GM12878 (cell line): ENCODE results near the gene SOST. TPM values are rescaled to one million over a fixed set of nuclear protein-coding genes. Genes with fewer than 3 reads are reported as not detected.

Experiments used
- ATF7 ChIP-seq: fragments of 450-650 bp; IDR thresholded peaks from 2 replicates; pipeline ENCODE4 v1.6.1; 2016; ENCODE audit warnings: low read depth, mild to moderate bottlenecking
- CREB1 ChIP-seq: IDR thresholded peaks from 2 replicates; pipeline ENCODE4 v1.6.1; 2012; ENCODE audit warnings: low read depth, mild to moderate bottlenecking, inconsistent platforms
- EZH2 ChIP-seq: IDR thresholded peaks from 2 replicates; pipeline ENCODE4 v1.6.1; 2012; ENCODE audit warnings: low read depth, mild to moderate bottlenecking, control low read depth, inconsistent platforms, low read length, borderline replicate concordance; ENCODE audit not compliant: control insufficient read depth
- IRF4 ChIP-seq: IDR thresholded peaks from 2 replicates; pipeline ENCODE4 v1.6.1; 2011; ENCODE audit warnings: low read depth, low read length
- JUNB ChIP-seq: IDR thresholded peaks from 2 replicates; pipeline ENCODE4 v1.6.1; 2016; ENCODE audit warnings: antibody characterized with exemption, mild to moderate bottlenecking
- MEF2B ChIP-seq: fragments of 450-650 bp; IDR thresholded peaks from 2 replicates; pipeline ENCODE4 v1.6.1; 2018; ENCODE audit warnings: mild to moderate bottlenecking, moderate library complexity; ENCODE audit not compliant: partially characterized antibody, poor library complexity, severe bottlenecking
- MTA3 ChIP-seq: IDR thresholded peaks from 2 replicates; pipeline ENCODE4 v1.6.1; 2012; ENCODE audit warnings: low read length, inconsistent platforms, borderline replicate concordance
- NFXL1 ChIP-seq: fragments of 450-650 bp; IDR thresholded peaks from 2 replicates; pipeline ENCODE4 v1.6.1; 2017; ENCODE audit warnings: antibody characterized with exemption, mild to moderate bottlenecking, borderline replicate concordance
- PML ChIP-seq: IDR thresholded peaks from 2 replicates; pipeline ENCODE4 v1.6.1; 2012; ENCODE audit warnings: low read length, inconsistent platforms
- RAD51 ChIP-seq: fragments of 450-650 bp; IDR thresholded peaks from 2 replicates; pipeline ENCODE4 v1.6.1; 2016; ENCODE audit warnings: moderate library complexity, mild to moderate bottlenecking, inconsistent platforms
- RBBP5 ChIP-seq: fragments of 200-600 bp; sonication (generic); conservative IDR thresholded peaks from 2 replicates; pipeline ENCODE4 v1.6.1; 2016
- RCOR1 ChIP-seq: conservative IDR thresholded peaks from 2 replicates; pipeline ENCODE4 v1.6.1; 2012; ENCODE audit warnings: low read depth, low read length, improper control_type of control experiment
- SIN3A ChIP-seq: IDR thresholded peaks from 2 replicates; pipeline ENCODE4 v1.6.1; 2012; ENCODE audit warnings: low read depth, low read length, improper control_type of control experiment
- SMAD5 ChIP-seq: IDR thresholded peaks from 2 replicates; pipeline ENCODE4 v1.6.1; 2016; ENCODE audit warnings: antibody characterized with exemption, low read depth
- WRNIP1 ChIP-seq: IDR thresholded peaks from 2 replicates; pipeline ENCODE4 v1.6.1; 2011; ENCODE audit warnings: low read depth, low read length, improper control_type of control experiment, borderline replicate concordance
- YY1 ChIP-seq: IDR thresholded peaks from 2 replicates; pipeline ENCODE4 v1.6.1; 2011; ENCODE audit warnings: low read depth, mild to moderate bottlenecking, low read length
- ZNF24 ChIP-seq: fragments of 450-650 bp; IDR thresholded peaks from 2 replicates; pipeline ENCODE4 v1.6.1; 2017; ENCODE audit warnings: antibody characterized with exemption, mild to moderate bottlenecking
- polyA plus RNA-seq, 11 experiments: library from polyadenylated mRNA; depleted of rRNA in 4 of 11; unstranded in 6 of 11; stranded (reverse) in 5 of 11; fragments of >200 nt; fragmentation: Nextera tagmentation in 4 of 11; fragmentation: Illumina TruSeq in 1 of 11; extraction: Ambion mirVana in 4 of 11; extraction: Trizol in 1 of 11; gene quantifications; 1 replicate in 1 of 11; 2 replicates in 10 of 11; pipeline versions ENCODE4 v1.2.1 to v1.2.3, GENCODE V29; 2011 to 2016; ENCODE audit warnings: inconsistent platforms in 2 of 11, missing spikeins in 2 of 11, low read depth in 1 of 11
- total RNA-seq, 4 experiments: library from RNA; depleted of rRNA in 3 of 4; stranded (reverse); fragments of >200 nt in 3 of 4; fragmentation: Illumina TruSeq in 1 of 4; extraction: Trizol in 1 of 4; gene quantifications; 2 replicates each; pipeline versions ENCODE4 v1.2.1 to v1.2.3, GENCODE V29; 2013 to 2021
- TF ChIP-seq, protein P1 (sequence below): IDR thresholded peaks from 2 replicates; pipeline ENCODE4 v1.6.1; 2012; ENCODE audit warnings: mild to moderate bottlenecking, low read depth, low read length
- TF ChIP-seq, protein P2 (sequence below): fragments of 450-650 bp; formaldehyde crosslinking; IDR thresholded peaks from 2 replicates; pipeline ENCODE4 v1.4.0; 2022; ENCODE audit warnings: mild to moderate bottlenecking, moderate library complexity
- TF ChIP-seq, protein P3 (sequence below): fragments of 450-650 bp; IDR thresholded peaks from 2 replicates; pipeline ENCODE4 v1.6.1; 2018; ENCODE audit warnings: borderline replicate concordance, mild to moderate bottlenecking; ENCODE audit not compliant: partially characterized antibody
- TF ChIP-seq, protein P4 (sequence below): fragments of 450-650 bp; IDR thresholded peaks from 2 replicates; pipeline ENCODE4 v1.6.1; 2016; ENCODE audit warnings: mild to moderate bottlenecking

The SOST gene
- total and polyA plus RNA-seq, 10 of the 15 experiments (the other 5 are each of a cell fraction or from before 2014, with no cell fraction given) = not detected

DNA sequence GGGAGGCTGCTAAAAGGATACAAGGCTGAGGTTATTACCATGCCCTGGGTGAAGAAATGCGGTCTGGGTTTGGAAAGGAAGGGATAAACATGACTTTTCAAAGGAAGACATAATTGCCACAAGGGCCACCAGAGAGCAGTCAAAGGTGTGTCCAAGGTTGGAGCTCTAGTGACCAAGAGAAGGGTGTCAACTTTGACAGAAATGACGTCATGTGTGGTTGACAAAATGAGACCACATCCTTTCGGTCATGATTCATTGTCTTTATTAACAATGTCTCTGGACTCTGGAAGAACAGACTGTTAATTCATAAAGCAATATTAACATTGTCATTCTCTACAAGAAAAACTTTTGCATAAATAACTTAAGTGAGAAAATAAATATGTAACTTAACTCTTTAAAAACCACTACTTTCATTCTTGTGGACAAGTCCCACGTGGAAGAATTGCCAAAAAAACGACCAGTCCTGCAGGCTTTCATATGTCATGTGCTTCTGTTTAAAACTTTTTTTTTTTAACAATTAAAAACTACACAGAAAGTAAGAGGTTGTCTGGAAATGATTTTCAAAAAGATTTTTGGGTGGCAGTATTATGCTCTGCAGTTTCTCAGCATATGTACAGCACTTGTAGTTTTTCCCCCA is 5.0 kb downstream of the SOST start (continued):
- TF ChIP-seq, protein P1, sequence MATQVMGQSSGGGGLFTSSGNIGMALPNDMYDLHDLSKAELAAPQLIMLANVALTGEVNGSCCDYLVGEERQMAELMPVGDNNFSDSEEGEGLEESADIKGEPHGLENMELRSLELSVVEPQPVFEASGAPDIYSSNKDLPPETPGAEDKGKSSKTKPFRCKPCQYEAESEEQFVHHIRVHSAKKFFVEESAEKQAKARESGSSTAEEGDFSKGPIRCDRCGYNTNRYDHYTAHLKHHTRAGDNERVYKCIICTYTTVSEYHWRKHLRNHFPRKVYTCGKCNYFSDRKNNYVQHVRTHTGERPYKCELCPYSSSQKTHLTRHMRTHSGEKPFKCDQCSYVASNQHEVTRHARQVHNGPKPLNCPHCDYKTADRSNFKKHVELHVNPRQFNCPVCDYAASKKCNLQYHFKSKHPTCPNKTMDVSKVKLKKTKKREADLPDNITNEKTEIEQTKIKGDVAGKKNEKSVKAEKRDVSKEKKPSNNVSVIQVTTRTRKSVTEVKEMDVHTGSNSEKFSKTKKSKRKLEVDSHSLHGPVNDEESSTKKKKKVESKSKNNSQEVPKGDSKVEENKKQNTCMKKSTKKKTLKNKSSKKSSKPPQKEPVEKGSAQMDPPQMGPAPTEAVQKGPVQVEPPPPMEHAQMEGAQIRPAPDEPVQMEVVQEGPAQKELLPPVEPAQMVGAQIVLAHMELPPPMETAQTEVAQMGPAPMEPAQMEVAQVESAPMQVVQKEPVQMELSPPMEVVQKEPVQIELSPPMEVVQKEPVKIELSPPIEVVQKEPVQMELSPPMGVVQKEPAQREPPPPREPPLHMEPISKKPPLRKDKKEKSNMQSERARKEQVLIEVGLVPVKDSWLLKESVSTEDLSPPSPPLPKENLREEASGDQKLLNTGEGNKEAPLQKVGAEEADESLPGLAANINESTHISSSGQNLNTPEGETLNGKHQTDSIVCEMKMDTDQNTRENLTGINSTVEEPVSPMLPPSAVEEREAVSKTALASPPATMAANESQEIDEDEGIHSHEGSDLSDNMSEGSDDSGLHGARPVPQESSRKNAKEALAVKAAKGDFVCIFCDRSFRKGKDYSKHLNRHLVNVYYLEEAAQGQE = no peak
- TF ChIP-seq WRNIP1 (no peak), SMAD5 (no peak), SIN3A (no peak), ATF7 (peak; percentile 100), IRF4 (no peak), RCOR1 (no peak), YY1 (no peak), ZNF24 (no peak), MEF2B (no peak), EZH2 (no peak), NFXL1 (no peak), RBBP5 (no peak), PML (no peak), JUNB (peak; percentile 16; the same call in 1 of the 2 replicates), CREB1 (peak; percentile 57), RAD51 (peak; percentile 58; the same call in 1 of the 2 replicates), MTA3 (no peak)
- TF ChIP-seq, protein P2, sequence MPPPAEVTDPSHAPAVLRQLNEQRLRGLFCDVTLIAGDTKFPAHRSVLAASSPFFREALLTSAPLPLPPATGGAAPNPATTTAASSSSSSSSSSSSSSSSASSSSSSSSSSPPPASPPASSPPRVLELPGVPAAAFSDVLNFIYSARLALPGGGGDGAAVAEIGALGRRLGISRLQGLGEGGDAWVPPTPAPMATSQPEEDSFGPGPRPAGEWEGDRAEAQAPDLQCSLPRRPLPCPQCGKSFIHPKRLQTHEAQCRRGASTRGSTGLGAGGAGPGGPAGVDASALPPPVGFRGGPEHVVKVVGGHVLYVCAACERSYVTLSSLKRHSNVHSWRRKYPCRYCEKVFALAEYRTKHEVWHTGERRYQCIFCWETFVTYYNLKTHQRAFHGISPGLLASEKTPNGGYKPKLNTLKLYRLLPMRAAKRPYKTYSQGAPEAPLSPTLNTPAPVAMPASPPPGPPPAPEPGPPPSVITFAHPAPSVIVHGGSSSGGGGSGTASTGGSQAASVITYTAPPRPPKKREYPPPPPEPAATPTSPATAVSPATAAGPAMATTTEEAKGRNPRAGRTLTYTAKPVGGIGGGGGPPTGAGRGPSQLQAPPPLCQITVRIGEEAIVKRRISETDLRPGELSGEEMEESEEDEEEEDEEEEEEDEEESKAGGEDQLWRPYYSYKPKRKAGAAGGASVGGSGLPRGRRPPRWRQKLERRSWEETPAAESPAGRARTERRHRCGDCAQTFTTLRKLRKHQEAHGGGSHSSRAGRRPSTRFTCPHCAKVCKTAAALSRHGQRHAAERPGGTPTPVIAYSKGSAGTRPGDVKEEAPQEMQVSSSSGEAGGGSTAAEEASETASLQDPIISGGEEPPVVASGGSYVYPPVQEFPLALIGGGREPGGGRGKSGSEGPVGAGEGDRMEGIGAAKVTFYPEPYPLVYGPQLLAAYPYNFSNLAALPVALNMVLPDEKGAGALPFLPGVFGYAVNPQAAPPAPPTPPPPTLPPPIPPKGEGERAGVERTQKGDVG (CRISPR knock-in tag) = no peak; the same call in 1 of the 2 replicates
- TF ChIP-seq, protein P3, sequence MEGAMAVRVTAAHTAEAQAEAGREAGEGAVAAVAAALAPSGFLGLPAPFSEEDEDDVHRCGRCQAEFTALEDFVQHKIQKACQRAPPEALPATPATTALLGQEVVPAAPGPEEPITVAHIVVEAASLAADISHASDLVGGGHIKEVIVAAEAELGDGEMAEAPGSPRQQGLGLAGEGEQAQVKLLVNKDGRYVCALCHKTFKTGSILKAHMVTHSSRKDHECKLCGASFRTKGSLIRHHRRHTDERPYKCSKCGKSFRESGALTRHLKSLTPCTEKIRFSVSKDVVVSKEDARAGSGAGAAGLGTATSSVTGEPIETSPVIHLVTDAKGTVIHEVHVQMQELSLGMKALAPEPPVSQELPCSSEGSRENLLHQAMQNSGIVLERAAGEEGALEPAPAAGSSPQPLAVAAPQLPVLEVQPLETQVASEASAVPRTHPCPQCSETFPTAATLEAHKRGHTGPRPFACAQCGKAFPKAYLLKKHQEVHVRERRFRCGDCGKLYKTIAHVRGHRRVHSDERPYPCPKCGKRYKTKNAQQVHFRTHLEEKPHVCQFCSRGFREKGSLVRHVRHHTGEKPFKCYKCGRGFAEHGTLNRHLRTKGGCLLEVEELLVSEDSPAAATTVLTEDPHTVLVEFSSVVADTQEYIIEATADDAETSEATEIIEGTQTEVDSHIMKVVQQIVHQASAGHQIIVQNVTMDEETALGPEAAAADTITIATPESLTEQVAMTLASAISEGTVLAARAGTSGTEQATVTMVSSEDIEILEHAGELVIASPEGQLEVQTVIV = no peak
- TF ChIP-seq, protein P4, sequence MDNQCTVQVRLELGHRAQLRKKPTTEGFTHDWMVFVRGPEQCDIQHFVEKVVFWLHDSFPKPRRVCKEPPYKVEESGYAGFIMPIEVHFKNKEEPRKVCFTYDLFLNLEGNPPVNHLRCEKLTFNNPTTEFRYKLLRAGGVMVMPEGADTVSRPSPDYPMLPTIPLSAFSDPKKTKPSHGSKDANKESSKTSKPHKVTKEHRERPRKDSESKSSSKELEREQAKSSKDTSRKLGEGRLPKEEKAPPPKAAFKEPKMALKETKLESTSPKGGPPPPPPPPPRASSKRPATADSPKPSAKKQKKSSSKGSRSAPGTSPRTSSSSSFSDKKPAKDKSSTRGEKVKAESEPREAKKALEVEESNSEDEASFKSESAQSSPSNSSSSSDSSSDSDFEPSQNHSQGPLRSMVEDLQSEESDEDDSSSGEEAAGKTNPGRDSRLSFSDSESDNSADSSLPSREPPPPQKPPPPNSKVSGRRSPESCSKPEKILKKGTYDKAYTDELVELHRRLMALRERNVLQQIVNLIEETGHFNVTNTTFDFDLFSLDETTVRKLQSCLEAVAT = 0 out of 2 replicates have a peak, but pooled peaks have one; percentile 32
